Activated T-cell treated with anti-CD3 and anti-CD28 coated beads for 4 hours (primary cell): ENCODE data around the gene KRT2.

Source experiments
- DNase-seq: peaks from one replicate; pipeline ENCODE4 v3.0.0-alpha.2; 2020

KRT2 gene

GRCh38 chr12:52662918-52663229 lies 10.9 kb upstream of the KRT2 start:
- DNase-seq: no peak

DNA sequence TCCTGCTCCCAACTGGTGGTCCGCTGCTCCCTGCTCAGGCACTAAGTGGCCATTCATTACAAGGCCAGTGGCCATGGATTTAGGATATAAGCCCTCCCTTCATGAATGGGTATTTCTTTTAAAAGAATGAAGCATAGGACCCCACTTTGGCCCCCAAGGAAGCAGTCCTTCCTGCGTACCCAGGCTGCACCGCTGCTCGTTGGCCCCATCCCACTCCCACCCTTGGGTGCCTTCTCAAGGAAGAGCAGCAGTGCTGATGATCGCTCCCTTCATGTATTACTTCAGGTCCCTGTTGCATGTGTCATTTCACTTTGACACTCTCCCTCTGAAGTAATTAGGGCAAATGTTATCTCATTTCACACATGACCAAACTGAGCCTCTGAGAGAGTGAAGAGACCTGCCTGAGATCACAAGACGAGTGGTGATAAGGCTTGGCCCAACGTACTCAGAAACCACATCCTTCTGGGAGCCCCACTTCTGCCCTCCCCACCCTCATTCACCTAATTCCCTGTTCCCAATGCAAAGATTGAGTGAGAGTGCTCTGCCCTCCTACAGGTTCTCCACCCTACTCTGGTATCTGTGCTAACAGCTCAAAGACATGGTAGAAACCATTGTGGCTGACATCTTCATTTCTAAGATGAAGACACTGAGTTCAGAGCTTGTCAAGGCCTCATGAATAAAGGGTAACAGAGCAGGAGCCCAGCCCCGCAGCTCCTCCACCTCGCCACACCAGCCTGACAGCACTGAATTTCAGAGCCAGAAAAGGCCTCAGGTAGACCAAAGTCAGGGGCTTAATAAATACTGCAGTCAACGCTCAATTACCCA lies 10.3 kb upstream of the KRT2 start:
- DNase-seq: no peak

- DNase-seq: no peak
Measured at GRCh38 chr12:52661668-52662067, 9.7 kb upstream of the KRT2 start.

- no peak for DNase-seq
Measured at GRCh38 chr12:52660934-52661499, 9.0 kb upstream of the KRT2 start.

DNA sequence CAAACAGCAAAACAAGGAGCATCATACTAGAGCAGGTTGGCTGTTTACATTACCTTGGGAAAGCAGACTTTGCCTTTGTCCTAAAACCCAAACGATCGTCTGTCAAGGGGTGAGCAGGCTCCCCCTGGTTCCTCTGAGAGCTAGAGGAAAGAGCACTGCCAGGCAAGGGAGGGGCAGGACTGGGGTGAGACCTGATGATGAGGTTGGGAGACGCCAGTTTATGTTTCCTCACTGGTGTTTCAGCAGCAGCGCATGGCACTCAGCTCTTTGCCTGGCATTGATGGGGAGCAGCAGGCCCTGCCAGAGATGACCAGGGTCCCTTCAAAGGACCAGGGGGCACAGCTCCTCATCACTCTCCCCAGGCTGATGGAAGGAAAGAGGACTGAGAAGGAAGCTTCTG lies 7.9 kb upstream of the KRT2 start:
- no peak for DNase-seq

DNA sequence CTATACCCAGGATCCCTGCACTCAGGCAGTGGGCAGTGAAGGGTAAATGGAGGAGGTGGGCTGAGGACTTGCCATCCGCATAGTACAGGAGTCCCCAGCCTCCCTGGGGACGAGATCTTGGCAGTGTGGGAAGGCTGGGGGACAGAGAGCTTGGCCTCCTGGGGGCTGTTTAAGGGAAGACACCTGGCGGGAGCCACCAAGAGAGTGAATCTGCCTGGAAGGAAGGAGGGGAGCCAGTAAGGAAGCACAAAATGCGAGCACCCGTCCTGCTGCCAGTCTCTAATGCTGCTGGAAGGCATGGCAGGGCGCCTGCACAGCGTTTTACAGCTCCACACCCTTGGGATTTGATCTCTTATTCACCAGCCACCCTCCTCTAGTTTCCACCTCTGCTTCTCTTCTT lies 7.4 kb upstream of the KRT2 start:
- no peak for DNase-seq

GRCh38 chr12:52658196-52658595 lies 6.2 kb upstream of the KRT2 start:
- no peak for DNase-seq

GRCh38 chr12:52657250-52657902 lies 5.4 kb upstream of the KRT2 start:
- DNase-seq: no peak

DNA sequence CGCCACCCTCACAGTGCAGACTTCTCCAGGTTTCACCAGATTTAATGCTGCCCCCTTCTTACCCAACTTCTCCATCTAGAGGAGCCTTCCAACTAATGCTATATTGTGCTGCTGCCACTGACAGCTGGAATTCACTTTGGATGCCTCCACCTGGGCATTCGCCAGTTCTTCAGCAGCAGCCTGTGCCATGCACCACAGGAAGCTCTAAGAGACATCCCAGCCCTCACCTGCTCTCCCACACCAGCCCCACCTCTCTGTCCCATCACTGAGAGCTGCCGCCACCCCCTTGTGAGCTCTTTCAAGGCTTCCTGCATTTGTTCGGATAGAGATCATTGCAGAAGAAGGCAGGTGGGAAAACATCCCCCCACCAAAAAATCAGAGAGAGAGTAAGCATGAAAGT lies 4.6 kb upstream of the KRT2 start:
- no peak for DNase-seq

- no peak for DNase-seq
Measured at GRCh38 chr12:52655720-52656124, 3.7 kb upstream of the KRT2 start.

DNA sequence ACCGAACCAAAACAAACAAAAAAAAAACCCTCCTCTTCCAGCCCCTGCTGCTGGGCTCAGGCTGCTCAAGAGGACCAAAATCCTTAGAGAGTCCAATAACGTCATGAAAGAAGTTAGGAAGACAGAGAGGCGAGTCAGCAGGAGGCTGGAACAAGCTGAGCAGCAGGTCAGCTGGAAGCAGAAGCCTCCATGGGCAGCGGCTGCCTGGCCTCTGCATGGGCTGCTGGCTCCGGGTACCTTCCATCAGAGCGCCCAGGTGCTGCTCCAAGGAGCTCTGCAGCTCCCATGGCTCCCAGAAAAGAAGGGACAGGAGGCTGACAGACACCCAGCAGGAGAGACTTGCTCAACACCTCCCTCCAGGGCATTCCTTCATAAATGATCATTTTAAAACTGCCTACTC lies 3.2 kb upstream of the KRT2 start:
- DNase-seq: no peak

- DNase-seq: no peak
Measured at GRCh38 chr12:52650520-52651081, 1.4 kb downstream of the KRT2 start.

DNA sequence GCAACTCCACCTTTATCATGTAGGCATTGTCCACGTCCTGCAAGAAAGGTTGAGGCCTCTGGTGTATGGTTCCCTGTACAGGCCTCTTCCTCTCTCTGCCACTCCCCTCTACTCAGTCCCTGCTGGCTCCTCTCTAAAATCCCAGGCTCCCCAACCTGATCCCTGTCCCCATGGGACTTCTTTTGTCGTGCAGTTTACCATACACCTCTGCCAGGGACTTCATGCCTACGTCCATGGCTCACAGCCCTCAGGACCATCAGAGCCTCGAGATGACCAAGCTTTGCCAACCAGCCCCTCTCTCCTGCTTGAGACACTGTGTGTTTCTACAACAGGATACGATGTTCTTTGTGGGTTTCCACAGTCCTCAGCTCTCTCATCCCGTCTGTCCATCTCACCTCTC lies 2.9 kb downstream of the KRT2 start:
- DNase-seq: no peak

- no peak for DNase-seq
Measured at GRCh38 chr12:52648012-52648550, 3.9 kb downstream of the KRT2 start.

GRCh38 chr12:52647601-52648000 lies 4.4 kb downstream of the KRT2 start:
- no peak for DNase-seq

DNA sequence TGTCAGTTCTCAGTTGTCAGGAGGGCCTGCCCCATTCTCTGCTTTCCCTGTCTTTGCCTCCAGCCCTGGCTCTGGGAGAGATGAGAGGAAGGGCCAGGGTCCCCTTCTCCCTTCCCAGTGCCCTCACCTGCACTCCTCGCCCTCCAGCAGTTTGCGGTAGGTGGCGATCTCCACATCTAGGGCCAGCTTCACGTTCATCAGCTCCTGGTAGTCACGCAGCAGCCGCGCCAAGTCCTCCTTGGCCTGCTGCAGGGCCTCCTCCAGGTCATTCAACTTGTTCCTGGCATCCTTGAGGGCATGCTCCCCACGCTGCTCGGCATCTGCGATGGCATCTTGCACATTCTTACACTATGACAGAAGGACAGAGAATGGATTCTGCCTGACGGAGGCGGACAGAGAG lies 5.4 kb downstream of the KRT2 start:
- no peak for DNase-seq

- DNase-seq: no peak
Measured at GRCh38 chr12:52645982-52646381, 6.0 kb downstream of the KRT2 start.

GRCh38 chr12:52645120-52645761 lies 6.8 kb downstream of the KRT2 start:
- no peak for DNase-seq

GRCh38 chr12:52644078-52644415 lies 8.0 kb downstream of the KRT2 start:
- no peak for DNase-seq

DNA sequence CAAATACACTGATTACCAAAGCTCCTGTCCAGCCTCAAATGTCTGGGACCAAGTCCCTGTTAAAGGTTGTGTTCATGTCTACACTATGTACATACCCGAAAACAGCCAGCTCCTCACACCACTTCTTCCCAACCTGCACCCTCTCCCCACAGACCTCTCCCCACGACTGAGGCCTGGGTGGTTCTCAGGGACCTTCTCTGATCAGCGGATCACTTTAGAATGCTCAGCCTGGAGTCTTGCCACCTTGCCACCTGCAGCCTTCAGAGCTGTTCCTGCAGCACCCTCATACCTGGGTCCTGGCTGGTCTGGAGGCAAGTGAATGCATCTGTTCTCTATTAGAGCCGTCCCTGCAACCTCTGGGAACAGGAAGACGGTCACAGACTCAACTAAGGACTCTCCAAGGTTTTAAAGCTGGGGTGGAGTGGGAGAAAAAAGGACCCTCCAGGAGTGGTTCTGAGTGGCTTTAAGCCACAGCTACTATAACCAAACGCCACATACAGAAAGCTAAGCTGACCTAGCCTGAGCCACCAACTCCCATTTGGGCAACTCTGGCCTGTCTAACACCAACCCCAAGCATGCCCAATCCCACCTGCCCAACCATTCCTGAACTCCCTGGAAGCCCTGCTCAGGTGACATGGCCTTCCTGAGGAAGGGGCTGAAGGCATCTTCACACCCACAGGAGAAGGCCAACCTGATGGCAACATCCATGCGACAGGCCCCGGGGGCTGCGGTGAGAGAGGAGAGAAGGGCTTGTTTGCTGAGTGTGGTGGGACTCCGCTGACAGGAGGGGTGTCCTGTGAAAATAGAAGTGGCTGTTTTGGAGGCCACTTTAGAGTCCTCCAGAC lies 8.6 kb downstream of the KRT2 start:
- DNase-seq: no peak

DNA sequence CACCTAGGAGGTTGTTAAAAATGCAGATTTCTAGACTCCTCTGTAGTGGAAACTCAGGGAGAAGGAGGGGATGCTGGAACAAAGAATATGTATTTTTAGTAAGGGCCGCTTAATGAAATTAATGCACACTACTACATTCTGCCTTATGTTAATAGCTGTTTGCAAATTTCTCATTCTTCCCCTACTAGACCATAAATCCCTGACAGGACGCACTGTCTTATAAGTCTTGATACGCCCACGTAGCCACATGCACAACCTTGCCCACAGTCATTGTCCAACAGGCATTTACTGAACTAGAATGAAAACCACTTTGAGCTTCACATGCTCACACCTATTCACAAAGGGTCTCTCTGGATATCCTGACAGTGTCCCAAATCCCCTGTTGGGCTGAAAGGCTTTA lies 10.5 kb downstream of the KRT2 start:
- DNase-seq: no peak

- DNase-seq: no peak
Measured at GRCh38 chr12:52637299-52637698, 14.7 kb downstream of the KRT2 start.
